PC-9 (cell line): ENCODE measurements around the gene RETREG3. TPM values are rescaled to one million over a fixed set of nuclear protein-coding genes. Genes with fewer than 3 reads are reported as not detected.
"Not testable (repeated sequence)": the region's sequence is repeated elsewhere in the genome, so short reads cannot be mapped to it uniquely, and the experiment has no call there.

Experiments used
- BruUV-seq: library from RNA; stranded (reverse); fragments of 400-500 nt; replicated peaks from 2 replicates; lab custom pipeline; 2021; lab: Mats Ljungman, UMichigan
- CTCF ChIA-PET: fragments of 300-600 bp; sonication (Branson Sonifier 250); formaldehyde crosslinking; loops from one replicate; lab custom pipeline; 2022; ENCODE audit warnings: antibody characterized with exemption; lab: Charles Lee
- POLR2A ChIA-PET: fragments of 300-600 bp; sonication (Branson Sonifier 250); formaldehyde crosslinking; loops from one replicate; lab custom pipeline; 2022; ENCODE audit warnings: antibody characterized with exemption; ENCODE audit not compliant: unreplicated experiment; lab: Charles Lee
- DNase-seq, 2 experiments: peaks; one replicate each; pipeline versions ENCODE4 v3.0.0 to v3.0.0-alpha.2; 2015 to 2022; ENCODE audit warnings: mixed read lengths in 1 of 2
- H2AFZ ChIP-seq: fragments of 200-600 bp; sonication (generic); 2 replicates; pipeline ENCODE4 v1.8.1; 2017; ENCODE audit warnings: antibody characterized with exemption
- H3F3A ChIP-seq: fragments of 200-600 bp; sonication (generic); 2 replicates; pipeline ENCODE4 v1.8.1; 2017; ENCODE audit warnings: antibody characterized with exemption, mild to moderate bottlenecking, low read depth; ENCODE audit not compliant: insufficient read depth
- H3K27ac ChIP-seq: fragments of 200-600 bp; sonication (generic); 2 replicates; pipeline ENCODE4 v1.6.1; 2016; ENCODE audit warnings: mixed run types
- H3K27me3 ChIP-seq: fragments of 200-600 bp; sonication (generic); 2 replicates; pipeline ENCODE4 v1.6.1; 2016; ENCODE audit warnings: low read depth, mixed run types; ENCODE audit not compliant: insufficient read depth
- H3K36me3 ChIP-seq: fragments of 200-600 bp; sonication (generic); 2 replicates; pipeline ENCODE4 v1.6.1; 2016; ENCODE audit warnings: low read depth, mixed run types
- H3K4me1 ChIP-seq: fragments of 200-600 bp; sonication (generic); replicated peaks from 2 replicates; pipeline ENCODE4 v1.6.1; 2016; ENCODE audit warnings: mixed run types; ENCODE audit not compliant: insufficient read depth
- H3K4me2 ChIP-seq: fragments of 200-600 bp; sonication (generic); 2 replicates; pipeline ENCODE4 v1.6.1; 2017; ENCODE audit warnings: mixed run types
- H3K4me3 ChIP-seq: fragments of 200-600 bp; sonication (generic); 2 replicates; pipeline ENCODE4 v1.6.1; 2016; ENCODE audit warnings: mixed run types
- H3K79me2 ChIP-seq: fragments of 200-600 bp; sonication (generic); 2 replicates; pipeline ENCODE4 v1.6.1; 2017; ENCODE audit warnings: low read depth, mixed run types
- H3K9me2 ChIP-seq: fragments of 200-600 bp; sonication (generic); 2 replicates; pipeline ENCODE4 v1.8.1; 2017; ENCODE audit warnings: mild to moderate bottlenecking; ENCODE audit not compliant: insufficient read depth
- H3K9me3 ChIP-seq: fragments of 200-600 bp; sonication (generic); 2 replicates; pipeline ENCODE4 v1.8.1; 2016; ENCODE audit warnings: low read depth; ENCODE audit not compliant: insufficient read depth
- H4K20me1 ChIP-seq: fragments of 200-600 bp; sonication (generic); 2 replicates; pipeline ENCODE4 v1.8.1; 2017; ENCODE audit not compliant: insufficient read depth
- CTCF ChIP-seq: fragments of 200-600 bp; sonication (generic); conservative IDR thresholded peaks from 2 replicates; pipeline ENCODE4 v1.6.1; 2017; ENCODE audit warnings: mixed run types, antibody characterized with exemption, mild to moderate bottlenecking, moderate library complexity
- EZH2 ChIP-seq: fragments of 200-600 bp; sonication (generic); IDR thresholded peaks from 2 replicates; pipeline ENCODE4 v1.8.0; 2017; ENCODE audit warnings: antibody characterized with exemption, low read depth
- intact Hi-C: fragments of 100-400 bp; cut with micrococcal nuclease; formaldehyde crosslinking; loops from one replicate; pipeline ENCODE4 v1.10.0; 2022; ENCODE audit not compliant: unreplicated experiment
- total RNA-seq: library from RNA; stranded (reverse); gene quantifications from 2 replicates; pipeline ENCODE4 v1.2.3, GENCODE V29; 2021

The RETREG3 gene
- total RNA-seq, 1 experiment from 2014 or later, result 57.0 TPM

DNA sequence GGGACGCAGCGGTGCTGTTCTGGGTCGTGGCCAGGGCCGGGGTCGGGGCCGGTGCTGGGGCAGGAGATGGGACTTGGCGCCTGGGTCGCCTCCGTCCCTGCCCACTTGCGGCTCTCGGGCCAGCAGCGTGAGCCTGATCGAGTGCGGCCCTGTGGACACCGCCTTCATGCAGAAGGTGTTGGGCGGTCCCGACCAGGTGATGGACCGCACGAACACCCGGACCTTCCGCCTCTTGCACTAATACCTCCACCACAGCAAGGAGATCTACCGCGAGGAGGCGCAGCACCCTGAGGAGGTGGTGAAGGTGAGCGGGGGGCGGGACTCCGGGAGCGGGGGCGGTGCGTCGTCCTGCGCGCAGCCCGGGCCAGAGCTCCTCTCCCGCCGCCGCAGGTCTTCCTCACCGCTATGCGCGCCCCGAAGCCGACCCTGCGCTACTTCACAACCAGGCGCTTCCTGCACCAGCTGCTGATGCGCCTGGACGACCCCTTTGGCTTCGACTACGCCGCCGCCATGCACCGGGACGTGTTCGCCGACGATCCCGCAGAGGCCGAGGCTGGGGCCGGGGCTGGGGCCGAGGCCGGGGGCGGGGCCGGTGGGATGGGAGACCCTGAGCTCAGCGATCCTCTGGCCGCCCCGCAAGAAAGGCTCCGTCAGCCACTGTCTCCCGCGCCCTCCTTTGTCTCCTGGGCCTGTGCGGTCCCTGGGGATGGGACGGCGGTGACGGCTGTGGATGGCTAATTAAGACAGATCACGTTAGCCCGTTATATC lies 60.9 kb downstream of the RETREG3 start:
- POLR2A ChIA-PET, result interaction anchor here (0.6 to 0.8 kb wide), 3 partner anchors 21 to 156 kb away, joined by 3 to 4 read pairs (median 3); no protein-coding TSS in a partner anchor
- TF ChIP-seq CTCF, result 0 out of 2 replicates have a peak, but pooled peaks have one; percentile 30
- no peak for TF ChIP-seq EZH2
- Histone ChIP-seq H3K4me1 (no peaks in the 10 kb centered on the region), H3K9me3 (no peaks in the 10 kb centered on the region), H3K9me2 (no peaks in the 10 kb centered on the region), H3K79me2 (0 out of 2 replicates have a peak, but pooled peaks cover 3% of the 10 kb centered on the region), H4K20me1 (no peaks in the 10 kb centered on the region), H3K36me3 (no peaks in the 10 kb centered on the region), H3K27ac (no peak overlapping the region), H3K27me3 (no peaks in the 10 kb centered on the region), H3K4me3 (peak overlapping the region; percentile 23; the same call in 1 of the 2 replicates), H3F3A (peaks cover 20% of the 10 kb centered on the region; the same call in 1 of the 2 replicates), H2AFZ (no peak overlapping the region), H3K4me2 (peak overlapping the region; percentile 40)
- DNase-seq, result peak in 1 of 2 experiments; percentile 84
- intact Hi-C loops, result no loop called here
- CTCF ChIA-PET, result interaction anchor here (0.7 to 1.6 kb wide), 2 partner anchors 16 to 137 kb away, joined by 3 to 4 read pairs; no protein-coding TSS in a partner anchor
- no TSS peak for BruUV-seq

- BruUV-seq, result no TSS peak
- Histone ChIP-seq H4K20me1 (no peaks in the 10 kb centered on the region), H3K4me2 (no peak overlapping the region), H3K79me2 (no peaks in the 10 kb centered on the region), H3F3A (peaks cover 20% of the 10 kb centered on the region; the same call in 1 of the 2 replicates), H3K36me3 (no peaks in the 10 kb centered on the region), H3K27ac (no peak overlapping the region), H3K27me3 (no peaks in the 10 kb centered on the region), H2AFZ (no peak overlapping the region), H3K9me3 (no peaks in the 10 kb centered on the region), H3K4me3 (no peak overlapping the region), H3K9me2 (no peaks in the 10 kb centered on the region), H3K4me1 (no peaks in the 10 kb centered on the region)
- TF ChIP-seq CTCF, result no peak
- no peak for TF ChIP-seq EZH2
- POLR2A ChIA-PET, result interaction anchor here (0.6 to 0.7 kb wide), 2 partner anchors 101 to 157 kb away, joined by 3 read pairs; no protein-coding TSS in a partner anchor
- no peak for DNase-seq
- CTCF ChIA-PET, result interaction anchor here (0.7 to 1.6 kb wide), 2 partner anchors 16 to 137 kb away, joined by 3 to 4 read pairs; no protein-coding TSS in a partner anchor
- intact Hi-C loops, result no loop called here
Measured at GRCh38 chr17:42547698-42548069, 61.5 kb downstream of the RETREG3 start.

GRCh38 chr17:42547001-42547461 lies 62.1 kb downstream of the RETREG3 start:
- peaks cover 19% of the 10 kb centered on the region; the same call in 1 of the 2 replicates for H3F3A ChIP-seq
- intact Hi-C loops, result no loop called here
- no peak overlapping the region for H2AFZ ChIP-seq
- H3K27me3 ChIP-seq, result no peaks in the 10 kb centered on the region
- no peak for DNase-seq
- BruUV-seq, result no TSS peak
- no peaks in the 10 kb centered on the region for H3K36me3 ChIP-seq
- no peaks in the 10 kb centered on the region for H4K20me1 ChIP-seq
- H3K9me3 ChIP-seq, result no peaks in the 10 kb centered on the region
- ChIA-PET CTCF (no interaction called here), POLR2A (interaction anchor here (0.7 kb wide), 1 partner anchor 431 kb away, joined by 3 read pairs; no protein-coding TSS in a partner anchor)
- peaks cover 2% of the 10 kb centered on the region for H3K4me1 ChIP-seq
- no peak overlapping the region for H3K4me3 ChIP-seq
- H3K79me2 ChIP-seq, result no peaks in the 10 kb centered on the region
- no peak overlapping the region for H3K4me2 ChIP-seq
- no peaks in the 10 kb centered on the region for H3K9me2 ChIP-seq
- no peak overlapping the region for H3K27ac ChIP-seq
- no peak for TF ChIP-seq CTCF
- no peak for TF ChIP-seq EZH2

DNA sequence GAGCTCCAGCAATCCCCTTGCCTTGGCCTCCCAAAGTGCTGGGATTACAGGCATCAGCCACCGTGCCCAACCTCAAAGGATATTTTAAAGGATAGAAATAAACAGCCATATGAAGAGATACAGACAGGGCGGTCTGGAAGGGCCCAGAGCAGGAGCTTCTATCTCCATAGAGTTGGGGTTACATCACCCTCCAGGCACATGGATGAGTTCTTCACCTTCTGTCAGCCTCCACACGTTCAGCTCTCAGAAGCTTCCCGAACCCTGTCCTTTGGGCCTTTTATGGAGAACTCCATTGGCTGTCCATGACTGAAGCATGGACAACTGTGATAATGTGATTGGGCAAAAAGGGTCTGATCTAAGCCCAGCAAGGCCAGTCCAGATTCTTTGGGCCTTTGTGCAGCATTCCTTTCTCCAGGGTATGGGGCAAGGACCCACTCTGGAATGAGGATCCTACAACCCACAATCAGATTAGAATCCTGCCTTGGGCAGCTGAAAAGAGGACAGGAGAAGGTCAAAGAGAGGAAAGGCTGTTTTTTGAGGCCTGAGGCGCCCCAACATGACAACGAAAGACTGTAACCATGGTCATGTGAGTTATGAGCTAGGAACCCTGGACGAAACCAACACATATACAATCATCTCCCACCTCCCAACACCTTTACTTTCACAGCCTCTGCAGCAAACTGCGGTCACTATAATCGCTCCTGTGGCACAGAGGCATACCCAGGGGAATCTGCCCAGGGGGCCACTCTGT lies 63.2 kb downstream of the RETREG3 start:
- BruUV-seq, H3K36me3 ChIP-seq, H3K4me2 ChIP-seq, H2AFZ ChIP-seq, H3K4me3 ChIP-seq, POLR2A ChIA-PET, H3K27me3 ChIP-seq, H4K20me1 ChIP-seq, H3K27ac ChIP-seq, CTCF ChIA-PET, intact Hi-C loops, H3K79me2 ChIP-seq, H3K9me2 ChIP-seq, H3K9me3 ChIP-seq: not testable (repeated sequence)
- Histone ChIP-seq H3F3A (peaks cover 16% of the 10 kb centered on the region), H3K4me1 (peaks cover 13% of the 10 kb centered on the region)
- DNase-seq, result peak in 1 of 2 experiments; percentile 43
